GM10847 (cell line): Measurements from ENCODE around the gene HOXB2.

Source experiments
- POLR2A ChIP-seq: IDR thresholded peaks from 2 replicates; pipeline ENCODE4 v1.6.1; 2011; ENCODE audit not compliant: insufficient read length; ENCODE audit errors: extremely low read depth

The HOXB2 gene

DNA sequence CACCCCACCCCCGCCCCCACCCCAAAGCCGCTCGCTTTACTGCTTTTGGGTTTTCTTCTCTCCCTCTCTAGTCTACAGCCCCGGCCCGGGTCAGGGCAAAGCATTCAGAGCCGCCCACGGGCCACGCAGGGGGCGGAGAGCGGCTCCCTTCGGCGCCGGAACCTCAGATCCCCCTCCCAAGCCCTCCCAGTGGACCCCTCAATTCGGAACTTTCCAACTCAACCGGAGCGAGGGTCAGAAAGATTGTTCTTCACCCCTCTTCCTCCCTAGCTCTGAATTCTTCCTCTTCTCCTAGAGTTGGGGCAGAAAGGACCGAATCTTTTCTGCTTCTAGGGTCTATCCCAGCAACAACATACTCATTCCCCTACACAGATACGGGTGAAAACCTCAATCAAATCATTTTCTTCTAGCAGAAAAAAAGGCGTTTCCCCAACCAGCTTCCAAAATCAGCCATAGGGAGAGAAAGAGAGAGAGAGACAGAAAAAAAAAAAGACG lies 1.0 kb downstream of the HOXB2 start:
- TF ChIP-seq POLR2A, result no peak

- peak; percentile 37 for TF ChIP-seq POLR2A
These were observed 1.6 kb downstream of the HOXB2 start for GRCh38 chr17:48543107-48543853.

DNA sequence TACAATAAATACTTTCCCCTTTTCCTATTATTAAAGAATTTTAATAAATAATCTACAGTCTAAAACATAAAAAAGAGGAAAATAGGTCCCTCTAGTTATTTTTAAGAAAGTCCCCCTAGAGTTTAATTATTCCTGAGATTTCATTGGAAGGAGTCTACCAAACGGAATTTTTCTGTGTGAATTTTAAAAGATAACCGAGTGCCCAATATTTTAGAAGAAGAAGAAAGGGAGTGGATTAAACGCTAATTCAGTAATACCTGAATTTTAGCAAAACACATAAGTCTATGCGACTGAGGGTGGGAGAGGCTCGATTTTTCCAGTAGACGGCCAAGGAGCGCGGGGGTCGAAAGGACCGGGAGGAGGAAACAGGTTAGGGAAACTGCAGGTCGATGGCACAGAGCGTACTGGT lies 2.2 kb downstream of the HOXB2 start:
- TF ChIP-seq POLR2A, result no peak

DNA sequence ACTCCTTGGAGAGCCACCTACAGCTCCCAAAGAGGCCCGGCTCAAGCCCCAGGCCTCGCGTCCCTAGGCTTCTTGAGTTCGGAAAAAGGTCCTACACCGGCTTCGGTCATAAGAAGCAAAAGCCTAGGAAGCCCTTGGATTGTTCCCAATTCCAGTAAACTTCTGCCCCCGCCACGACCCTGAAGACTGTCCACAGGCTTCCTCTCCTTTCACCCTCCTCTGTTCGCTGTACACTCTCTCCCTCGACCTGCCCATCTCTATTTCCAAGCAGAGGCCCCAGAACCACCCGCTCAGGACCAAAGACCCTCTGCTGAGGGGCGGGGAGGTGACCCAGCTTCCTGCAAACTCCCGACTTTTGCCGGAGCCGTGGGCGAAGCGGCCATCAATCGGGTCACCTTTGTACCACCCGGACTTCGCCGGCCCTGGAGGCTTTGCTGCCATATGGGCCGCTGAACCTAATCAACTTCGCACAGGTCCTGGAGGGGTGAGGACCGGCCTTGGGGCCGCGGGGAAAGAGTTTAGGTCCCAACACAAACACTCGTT lies 2.7 kb downstream of the HOXB2 start:
- no peak for TF ChIP-seq POLR2A

DNA sequence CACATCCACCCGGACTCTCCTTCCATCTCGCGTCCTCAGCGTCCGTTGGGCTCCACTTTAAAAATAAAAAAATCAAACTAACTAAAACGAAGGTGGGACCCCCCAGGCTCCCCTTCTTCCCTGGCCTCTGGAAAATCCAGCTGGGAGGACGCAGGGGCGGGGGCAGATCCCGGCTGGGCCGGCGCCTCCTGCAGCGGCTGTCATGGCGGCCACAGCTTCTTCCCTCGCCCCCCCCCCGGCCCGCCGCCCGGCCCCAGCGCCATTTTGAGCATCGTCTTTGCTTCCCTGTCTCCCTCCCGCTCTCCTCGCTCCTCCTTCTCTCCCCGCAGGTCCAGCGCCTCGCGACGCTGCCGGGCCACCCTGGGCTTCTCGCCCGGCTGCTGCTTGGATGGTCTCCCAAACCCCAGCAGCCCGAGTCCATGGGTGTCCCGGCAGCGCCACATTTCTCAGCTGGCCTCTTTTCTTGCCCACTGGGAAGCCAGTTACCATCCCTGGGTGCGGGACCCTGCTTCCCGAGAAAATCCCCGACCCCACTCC lies 3.3 kb downstream of the HOXB2 start:
- peak; percentile 41 for TF ChIP-seq POLR2A

GRCh38 chr17:48541036-48541576 lies 3.8 kb downstream of the HOXB2 start:
- TF ChIP-seq POLR2A, result no peak

DNA sequence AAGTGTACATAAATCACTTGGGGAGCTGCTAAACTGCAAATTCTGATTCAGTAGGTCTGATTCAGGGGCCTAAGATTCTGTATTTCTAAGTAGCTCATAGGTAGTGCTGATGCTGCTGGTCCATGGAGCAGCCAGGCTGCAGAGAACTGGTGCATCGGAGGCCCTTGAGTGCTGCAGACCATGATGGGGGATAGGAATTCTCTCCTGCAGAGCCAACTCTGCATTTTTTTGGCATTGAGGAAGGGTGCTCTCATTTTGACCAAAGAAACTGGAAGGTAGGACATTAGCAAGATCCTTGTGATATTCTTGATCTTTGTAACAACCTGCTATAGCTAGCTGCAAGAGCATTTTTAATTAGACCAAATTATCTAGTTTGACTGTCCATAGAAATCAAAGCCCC lies 4.7 kb downstream of the HOXB2 start:
- TF ChIP-seq POLR2A, result no peak

DNA sequence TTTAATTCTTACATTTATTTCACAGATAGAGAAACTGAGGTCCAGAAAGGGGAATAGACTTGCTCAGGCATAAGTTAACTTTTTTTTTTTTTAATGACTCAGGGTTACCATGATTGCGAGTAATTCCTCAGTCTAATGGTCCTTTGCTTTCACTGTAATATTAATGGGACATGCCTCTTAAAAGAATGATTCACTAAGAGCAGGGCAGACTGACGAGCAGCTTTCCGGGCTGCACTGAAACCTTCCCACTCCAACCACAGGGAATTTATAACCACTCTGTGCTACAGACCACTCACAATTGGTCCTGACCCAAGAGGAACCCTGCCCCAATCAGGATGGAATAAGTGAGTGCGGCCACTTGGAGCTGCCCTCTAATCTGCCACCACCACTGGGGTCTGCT lies 5.7 kb downstream of the HOXB2 start:
- TF ChIP-seq POLR2A, result no peak

DNA sequence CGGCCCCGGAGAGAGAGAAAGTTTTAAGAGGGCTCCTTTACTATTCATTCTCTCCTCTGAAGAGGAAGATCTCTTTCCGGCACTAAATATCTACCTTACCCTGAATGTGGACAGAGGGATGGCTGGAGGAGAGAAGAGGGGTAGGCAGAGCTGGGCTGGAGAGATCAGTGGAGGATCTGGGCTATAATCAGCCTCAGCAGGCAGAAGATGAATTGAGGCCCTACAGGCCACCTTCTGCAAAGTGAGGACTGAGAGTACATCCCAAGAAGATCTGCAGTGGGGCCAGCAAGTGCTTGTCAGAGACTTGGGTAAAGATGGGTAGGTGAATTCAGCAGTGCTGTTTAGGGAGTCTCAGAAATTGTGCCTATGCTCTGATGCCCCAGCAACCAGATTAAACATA lies 7.6 kb downstream of the HOXB2 start:
- TF ChIP-seq POLR2A, result no peak

DNA sequence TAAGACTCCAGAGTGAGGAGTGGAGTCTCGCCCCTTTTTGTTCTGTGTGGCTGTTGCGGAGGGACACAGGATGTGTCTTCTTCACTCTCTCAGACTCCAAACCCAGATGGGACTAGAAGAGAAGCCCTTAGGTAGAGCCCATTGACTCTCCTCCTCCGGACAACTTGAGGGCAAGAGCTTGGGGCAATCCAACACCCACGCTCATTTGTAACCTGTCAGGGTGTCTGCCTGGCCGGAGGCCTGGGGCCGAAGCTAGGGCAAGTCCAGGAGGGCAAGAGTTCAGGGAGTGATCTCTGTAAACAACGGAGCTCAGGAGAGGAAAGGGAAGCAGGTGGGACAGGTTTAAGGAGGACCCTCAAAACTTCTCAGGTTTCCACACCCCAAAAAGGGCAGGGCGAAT lies 12.6 kb downstream of the HOXB2 start:
- TF ChIP-seq POLR2A, result no peak

DNA sequence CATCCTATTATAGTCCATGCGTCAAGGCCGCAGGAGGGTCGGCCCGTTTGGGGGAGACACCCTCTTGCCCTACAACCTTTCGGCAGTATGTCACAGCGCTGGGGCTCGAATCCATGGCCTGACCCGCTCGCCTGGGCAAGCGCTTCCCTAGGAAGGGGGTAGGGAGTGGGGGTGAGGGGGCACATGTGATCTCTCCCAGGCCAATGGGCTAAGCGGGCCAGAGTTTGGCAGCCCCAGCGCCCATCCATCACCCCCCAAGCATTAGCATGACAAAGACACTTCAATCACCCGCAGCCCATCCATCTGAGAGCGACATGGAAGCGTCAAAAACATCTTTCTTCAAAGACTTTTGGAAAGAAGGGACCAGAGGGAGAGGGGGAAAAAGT lies 14.0 kb downstream of the HOXB2 start, which contains the start of gene HOXB1:
Gene HOXB1 (minus strand): TSS at position 125 of the 386 bp plus-strand sequence. CDS start 107 bp downstream, at position 18.
- no peak for TF ChIP-seq POLR2A

- no peak for TF ChIP-seq POLR2A
These were observed 14.6 kb downstream of the HOXB2 start for GRCh38 chr17:48530208-48530886.

GRCh38 chr17:48529683-48530009 lies 15.3 kb downstream of the HOXB2 start:
- no peak for TF ChIP-seq POLR2A

GRCh38 chr17:48528936-48529682 lies 15.8 kb downstream of the HOXB2 start:
- no peak for TF ChIP-seq POLR2A
